Smooth muscle cell of the umbilical artery (primary cell): ENCODE results near the gene URB1. TPM values are rescaled to one million over a fixed set of nuclear protein-coding genes. Genes with fewer than 3 reads are reported as not detected.

Experiments used
- total RNA-seq: library from RNA; depleted of rRNA; stranded (reverse); fragments of >200 nt; gene quantifications from 2 replicates; pipeline ENCODE4 v1.2.3, GENCODE V29; 2014

URB1 gene
- total RNA-seq: 12.5 and 43.5 TPM in 2 replicates

GRCh38 chr21:32392880-32393676 lies at the start of gene URB1:
URB1 (minus strand) TSS chr21:32393012; CDS start chr21:32392910, 102 bp downstream.

GRCh38 chr21:32412162-32413014 lies 19.6 kb upstream of the URB1 start, which contains the start of gene EVA1C:
EVA1C (plus strand) TSS chr21:32412706; CDS start chr21:32412854, 148 bp downstream.

GRCh38 chr21:32298658-32299081 lies 94.1 kb downstream of the URB1 start, which contains the start of gene MRAP:
MRAP (plus strand) TSS chr21:32298855; CDS start chr21:32298972, 117 bp downstream.

GRCh38 chr21:32278518-32279376 lies 114.1 kb downstream of the URB1 start, which contains the start of gene MIS18A:
MIS18A (minus strand) TSS chr21:32279049; CDS start chr21:32279014, 35 bp downstream.

Other genes starting within 250 kb of the URB1 start
- gene MIS18A, start 114.0 kb downstream of the URB1 start, total RNA-seq: 3.9 and 7.7 TPM in 2 replicates
- not detected in 2 replicates for gene MRAP, start 94.2 kb downstream of the URB1 start, total RNA-seq
- 4.2 and 5.8 TPM in 2 replicates for gene EVA1C, start 19.7 kb upstream of the URB1 start, total RNA-seq
- 0.46 and 0.59 TPM in 2 replicates for gene TCP10L, start 192.5 kb upstream of the URB1 start, total RNA-seq
- gene CFAP298, start 219.4 kb upstream of the URB1 start, total RNA-seq: 21.1 and 25.4 TPM in 2 replicates